Smooth muscle cell (in vitro differentiated cells): Measurements from ENCODE around the gene DES. TPM values are rescaled to one million over a fixed set of nuclear protein-coding genes. Genes with fewer than 3 reads are reported as not detected.
A peak's percentile ranks its signal among the peaks of the same experiment; 100 is the strongest.

Experiments used
- DNase-seq: peaks from one replicate; lab custom pipeline; 2025; ENCODE audit not compliant: unreplicated experiment; lab: John Stamatoyannopoulos, UW
- H2AFZ ChIP-seq: fragments of 200-600 bp; sonication (generic); 2 replicates; pipeline ENCODE4 v1.6.0; 2016; ENCODE audit warnings: antibody characterized with exemption, low read depth, mild to moderate bottlenecking
- H3F3A ChIP-seq: fragments of 200-600 bp; sonication (generic); 2 replicates; pipeline ENCODE4 v1.6.0; 2017; ENCODE audit warnings: antibody characterized with exemption, low read depth
- H3K27ac ChIP-seq: fragments of 200-600 bp; sonication (generic); 2 replicates; pipeline ENCODE4 v1.5.1; 2016; ENCODE audit warnings: low read depth, mild to moderate bottlenecking
- H3K27me3 ChIP-seq: fragments of 200-600 bp; sonication (generic); 2 replicates; pipeline ENCODE4 v1.6.1; 2016; ENCODE audit warnings: low read depth, mild to moderate bottlenecking
- H3K36me3 ChIP-seq: fragments of 200-600 bp; sonication (generic); 2 replicates; pipeline ENCODE4 v1.5.1; 2016; ENCODE audit warnings: low read depth
- H3K4me1 ChIP-seq: fragments of 200-600 bp; sonication (generic); 2 replicates; pipeline ENCODE4 v1.5.1; 2016; ENCODE audit warnings: low read depth
- H3K4me2 ChIP-seq: fragments of 200-600 bp; sonication (generic); 2 replicates; pipeline ENCODE4 v1.6.0; 2016; ENCODE audit warnings: mild to moderate bottlenecking
- H3K4me3 ChIP-seq: fragments of 200-600 bp; sonication (generic); 2 replicates; pipeline ENCODE4 v1.5.1; 2016; ENCODE audit warnings: mild to moderate bottlenecking
- H3K79me2 ChIP-seq: fragments of 200-600 bp; sonication (generic); 2 replicates; pipeline ENCODE4 v1.6.0; 2016; ENCODE audit warnings: low read depth, mild to moderate bottlenecking
- H3K9ac ChIP-seq: fragments of 200-600 bp; sonication (generic); 2 replicates; pipeline ENCODE4 v1.6.0; 2016; ENCODE audit warnings: low read depth
- H3K9me3 ChIP-seq: fragments of 200-600 bp; sonication (generic); replicated peaks from 2 replicates; pipeline ENCODE4 v1.5.1; 2016; ENCODE audit warnings: low read depth
- H4K20me1 ChIP-seq: fragments of 200-600 bp; sonication (generic); 2 replicates; pipeline ENCODE4 v1.6.0; 2016; ENCODE audit warnings: low read depth
- CTCF ChIP-seq: fragments of 200-600 bp; sonication (generic); IDR thresholded peaks from 2 replicates; pipeline ENCODE4 v1.5.1; 2017; ENCODE audit warnings: borderline replicate concordance, mild to moderate bottlenecking, antibody characterized with exemption; ENCODE audit not compliant: insufficient read depth, poor library complexity, severe bottlenecking
- WGBS: methylation state at CpG from one replicate; pipeline ENCODE4 v1.1.7; 2016; ENCODE audit warnings: low lambda C conversion rate; 5-methylcytosine and 5-hydroxymethylcytosine counted together
- polyA plus RNA-seq: library from polyadenylated mRNA; unstranded; fragments of >200 nt; fragmentation: Nextera tagmentation; extraction: Ambion mirVana; gene quantifications from 2 replicates; pipeline ENCODE4 v1.2.1, GENCODE V29; 2016
- total RNA-seq: library from RNA; depleted of rRNA; stranded (reverse); fragments of >200 nt; gene quantifications from 2 replicates; pipeline ENCODE4 v1.2.3, GENCODE V29; 2014

DES gene
- total and polyA plus RNA-seq, 2 experiments from 2014 or later, result 103 to 109 TPM

GRCh38 chr2:219408631-219409030 is 9.5 kb upstream of the DES start:
- H3K27me3 ChIP-seq, result no peaks in the 10 kb centered on the region
- WGBS, result 18% methylated on average over 8 of the region's 8 CpGs
- peak overlapping the region; percentile 72 for H3K4me2 ChIP-seq
- H3K4me1 ChIP-seq, result no peaks in the 10 kb centered on the region
- H3K79me2 ChIP-seq, result no peaks in the 10 kb centered on the region
- H3K36me3 ChIP-seq, result no peaks in the 10 kb centered on the region
- no peak overlapping the region for H3K4me3 ChIP-seq
- H3K9me3 ChIP-seq, result no peaks in the 10 kb centered on the region
- TF ChIP-seq CTCF, result no peak
- peaks cover 9% of the 10 kb centered on the region for H3F3A ChIP-seq
- no peak overlapping the region for H3K9ac ChIP-seq
- no peaks in the 10 kb centered on the region for H4K20me1 ChIP-seq
- peak overlapping the region; percentile 51 for H3K27ac ChIP-seq
- peak; percentile 26 for DNase-seq
- no peak overlapping the region for H2AFZ ChIP-seq

GRCh38 chr2:219409619-219410018 is 8.6 kb upstream of the DES start:
- Histone ChIP-seq H3F3A (peaks cover 9% of the 10 kb centered on the region), H3K79me2 (no peaks in the 10 kb centered on the region), H3K9me3 (no peaks in the 10 kb centered on the region), H3K27me3 (no peaks in the 10 kb centered on the region), H3K36me3 (no peaks in the 10 kb centered on the region), H3K27ac (no peak overlapping the region), H2AFZ (no peak overlapping the region), H4K20me1 (no peaks in the 10 kb centered on the region), H3K4me3 (no peak overlapping the region), H3K4me2 (no peak overlapping the region), H3K9ac (no peak overlapping the region), H3K4me1 (no peaks in the 10 kb centered on the region)
- DNase-seq, result no peak
- TF ChIP-seq CTCF, result no peak
- WGBS, result 96% methylated on average over 5 of the region's 5 CpGs

DNA sequence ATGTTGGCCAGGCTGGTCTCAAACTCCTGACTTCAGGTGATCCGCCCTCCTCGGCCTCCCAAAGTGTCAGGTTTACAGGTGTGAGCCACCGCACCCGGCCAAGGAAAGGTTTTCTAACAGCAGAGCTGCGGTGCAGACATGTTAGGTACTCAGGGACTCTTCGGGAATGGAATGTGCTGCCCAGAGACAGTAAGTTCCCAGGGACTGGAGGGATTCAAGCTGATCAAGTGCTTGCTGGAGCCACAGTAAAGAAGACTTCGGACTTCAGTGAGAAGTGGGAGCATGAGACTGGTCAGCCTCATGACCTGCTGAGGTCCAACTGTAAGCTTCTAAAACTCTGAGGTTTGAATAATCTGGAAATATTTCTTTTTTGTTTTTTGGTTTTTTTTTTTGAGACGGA is 7.8 kb upstream of the DES start:
- H4K20me1 ChIP-seq, result no peaks in the 10 kb centered on the region
- no peaks in the 10 kb centered on the region for H3K27me3 ChIP-seq
- no peaks in the 10 kb centered on the region for H3K36me3 ChIP-seq
- H3K9ac ChIP-seq, result no peak overlapping the region
- H3K9me3 ChIP-seq, result no peaks in the 10 kb centered on the region
- 88% methylated on average over 8 of the region's 8 CpGs for WGBS
- TF ChIP-seq CTCF, result no peak
- H2AFZ ChIP-seq, result no peak overlapping the region
- H3K4me1 ChIP-seq, result no peaks in the 10 kb centered on the region
- H3F3A ChIP-seq, result peaks cover 9% of the 10 kb centered on the region
- no peak for DNase-seq
- H3K4me3 ChIP-seq, result no peak overlapping the region
- H3K79me2 ChIP-seq, result no peaks in the 10 kb centered on the region
- no peak overlapping the region for H3K27ac ChIP-seq
- no peak overlapping the region for H3K4me2 ChIP-seq

GRCh38 chr2:219414857-219415256 is 3.3 kb upstream of the DES start:
- Histone ChIP-seq H3K9me3 (no peaks in the 10 kb centered on the region), H3K4me1 (peaks cover 8% of the 10 kb centered on the region), H3K36me3 (no peaks in the 10 kb centered on the region), H3K9ac (no peak overlapping the region), H3K4me3 (no peak overlapping the region), H2AFZ (no peak overlapping the region), H3K79me2 (no peaks in the 10 kb centered on the region), H3K4me2 (no peak overlapping the region), H3K27me3 (no peaks in the 10 kb centered on the region), H3K27ac (no peak overlapping the region), H4K20me1 (no peaks in the 10 kb centered on the region), H3F3A (no peaks in the 10 kb centered on the region)
- no peak for DNase-seq
- no peak for TF ChIP-seq CTCF
- WGBS, result 86% methylated on average over 4 of the region's 4 CpGs
